Neural cell (in vitro differentiated cells): ENCODE data around the gene CAGE1. TPM values are rescaled to one million over a fixed set of nuclear protein-coding genes. Genes with fewer than 3 reads are reported as not detected.
"Not testable (repeated sequence)": the region's sequence is repeated elsewhere in the genome, so short reads cannot be mapped to it uniquely, and the experiment has no call there.

Experiments used
- H2AFZ ChIP-seq: fragments of 200-600, 300-800 bp; sonication (generic), shearing (Covaris generic); 2 replicates; pipeline ENCODE4 v1.6.0; 2014; ENCODE audit warnings: low read depth, mild to moderate bottlenecking, antibody characterized with exemption, low read length, moderate library complexity
- H3F3A ChIP-seq: fragments of 200-600 bp; shearing (Covaris generic); 2 replicates; pipeline ENCODE4 v1.6.1; 2016; ENCODE audit warnings: mild to moderate bottlenecking, moderate library complexity, mixed read lengths, antibody characterized with exemption, low read length; ENCODE audit not compliant: insufficient read depth, poor library complexity, severe bottlenecking
- H3K27ac ChIP-seq: fragments of 200-600, 300-800 bp; sonication (generic), shearing (Covaris generic); 2 replicates; pipeline ENCODE4 v1.5.1; 2014; ENCODE audit warnings: mild to moderate bottlenecking, low read length, moderate library complexity
- H3K27me3 ChIP-seq: fragments of 300-800, 200-600 bp; sonication (generic), shearing (Covaris generic); 2 replicates; pipeline ENCODE4 v1.6.0; 2014; ENCODE audit warnings: mild to moderate bottlenecking, low read depth, low read length, moderate library complexity; ENCODE audit not compliant: insufficient read depth
- H3K36me3 ChIP-seq: fragments of 300-800, 200-600 bp; sonication (generic), shearing (Covaris generic); 2 replicates; pipeline ENCODE4 v1.5.1; 2014; ENCODE audit warnings: mild to moderate bottlenecking, antibody characterized with exemption, low read length, moderate library complexity; ENCODE audit not compliant: insufficient read depth
- H3K4me2 ChIP-seq: fragments of 300-800, 200-600 bp; sonication (generic), shearing (Covaris generic); 2 replicates; pipeline ENCODE4 v1.6.0; 2014; ENCODE audit warnings: mild to moderate bottlenecking, low read length
- H3K4me3 ChIP-seq: fragments of 300-800, 200-600 bp; sonication (generic), shearing (Covaris generic); 2 replicates; pipeline ENCODE4 v1.5.1; 2014; ENCODE audit warnings: mild to moderate bottlenecking, low read length, moderate library complexity
- H3K79me2 ChIP-seq: fragments of 200-600 bp; shearing (Covaris generic); replicated peaks from 2 replicates; pipeline ENCODE4 v1.6.0; 2014; ENCODE audit warnings: mild to moderate bottlenecking, low read length, moderate library complexity; ENCODE audit not compliant: insufficient read depth
- H3K9ac ChIP-seq: fragments of 300-800, 200-600 bp; sonication (generic), shearing (Covaris generic); 2 replicates; pipeline ENCODE4 v1.6.1; 2016; ENCODE audit warnings: mild to moderate bottlenecking, low read length, mixed read lengths
- H3K9me2 ChIP-seq: fragments of 200-600 bp; shearing (Covaris generic); 2 replicates; pipeline ENCODE4 v1.6.1; 2016; ENCODE audit warnings: mild to moderate bottlenecking, low read length, mixed read lengths; ENCODE audit not compliant: insufficient read depth
- H3K9me3 ChIP-seq: fragments of 200-600, 300-800 bp; sonication (generic), shearing (Covaris generic); 2 replicates; pipeline ENCODE4 v1.6.1; 2016; ENCODE audit warnings: mild to moderate bottlenecking, mixed run types, low read length, moderate library complexity, mixed read lengths
- H4K20me1 ChIP-seq: fragments of 200-600 bp; shearing (Covaris generic); 2 replicates; pipeline ENCODE4 v1.6.1; 2016; ENCODE audit warnings: mild to moderate bottlenecking, mixed run types; ENCODE audit not compliant: insufficient read depth
- CTCF ChIP-seq: fragments of 450-650 bp; IDR thresholded peaks from 2 replicates; pipeline ENCODE4 v1.5.1; 2014; ENCODE audit warnings: antibody characterized with exemption, mild to moderate bottlenecking, moderate library complexity; ENCODE audit not compliant: poor library complexity, severe bottlenecking
- EP300 ChIP-seq: fragments of 450-650 bp; conservative IDR thresholded peaks from 2 replicates; pipeline ENCODE4 v1.6.1; 2014; ENCODE audit warnings: antibody characterized with exemption, mild to moderate bottlenecking, moderate library complexity; ENCODE audit not compliant: poor library complexity, severe bottlenecking
- EZH2 ChIP-seq: fragments of 200-600, 300-800 bp; shearing (Covaris generic), sonication (generic); IDR thresholded peaks from 2 replicates; pipeline ENCODE4 v1.6.1; 2014; ENCODE audit warnings: antibody characterized with exemption, low read length, borderline replicate concordance, mild to moderate bottlenecking; ENCODE audit not compliant: insufficient read depth, poor library complexity, severe bottlenecking
- MXI1 ChIP-seq: fragments of 450-650 bp; conservative IDR thresholded peaks from 2 replicates; pipeline ENCODE4 v1.6.1; 2014; ENCODE audit warnings: antibody characterized with exemption, mild to moderate bottlenecking; ENCODE audit not compliant: poor library complexity, severe bottlenecking
- POLR2AphosphoS5 ChIP-seq: IDR thresholded peaks from 2 replicates; pipeline ENCODE4 v1.6.1; 2012
- RAD21 ChIP-seq: fragments of 450-650 bp; conservative IDR thresholded peaks from 2 replicates; pipeline ENCODE4 v1.6.1; 2014; ENCODE audit warnings: antibody characterized with exemption, mild to moderate bottlenecking, moderate library complexity
- REST ChIP-seq: IDR thresholded peaks from 2 replicates; pipeline ENCODE4 v1.6.1; 2012; ENCODE audit warnings: borderline replicate concordance
- SMC3 ChIP-seq: fragments of 450-650 bp; conservative IDR thresholded peaks from 2 replicates; pipeline ENCODE4 v1.6.1; 2014; ENCODE audit warnings: antibody characterized with exemption, mild to moderate bottlenecking, moderate library complexity; ENCODE audit not compliant: poor library complexity
- TAF1 ChIP-seq: IDR thresholded peaks from 2 replicates; pipeline ENCODE4 v1.6.1; 2012; ENCODE audit warnings: low read depth
- polyA plus RNA-seq: library from polyadenylated mRNA; depleted of rRNA; stranded (reverse); fragments of >200 nt; gene quantifications from 2 replicates; pipeline ENCODE4 v1.2.3, GENCODE V29; 2014

The CAGE1 gene
- polyA plus RNA-seq, 1 donor from 2014 or later = not detected

- Histone ChIP-seq H3K9me2 (no peaks in the 10 kb centered on the region), H3K36me3 (no peaks in the 10 kb centered on the region), H3K9ac (no peak overlapping the region), H3K4me3 (no peak overlapping the region), H3F3A (no peaks in the 10 kb centered on the region), H2AFZ (no peak overlapping the region), H4K20me1 (no peaks in the 10 kb centered on the region), H3K27ac (no peak overlapping the region), H3K79me2 (no peaks in the 10 kb centered on the region), H3K9me3 (no peaks in the 10 kb centered on the region), H3K27me3 (no peaks in the 10 kb centered on the region), H3K4me2 (no peak overlapping the region)
- TF ChIP-seq REST (no peak), MXI1 (no peak), EP300 (no peak), RAD21 (no peak), TAF1 (no peak), POLR2AphosphoS5 (no peak), SMC3 (no peak), CTCF (no peak), EZH2 (no peak)
Measured at GRCh38 chr6:7373739-7374138, 15.8 kb downstream of the CAGE1 start.

- H3K27me3 ChIP-seq = no peaks in the 10 kb centered on the region
- TF ChIP-seq MXI1 = no peak
- no peak for TF ChIP-seq TAF1
- no peak for TF ChIP-seq RAD21
- TF ChIP-seq REST = no peak
- no peak for TF ChIP-seq POLR2AphosphoS5
- no peaks in the 10 kb centered on the region for H3F3A ChIP-seq
- H2AFZ ChIP-seq = no peak overlapping the region
- H3K79me2 ChIP-seq = no peaks in the 10 kb centered on the region
- no peaks in the 10 kb centered on the region for H3K9me3 ChIP-seq
- no peak overlapping the region for H3K27ac ChIP-seq
- no peak overlapping the region for H3K4me2 ChIP-seq
- H3K9me2 ChIP-seq = no peaks in the 10 kb centered on the region
- no peaks in the 10 kb centered on the region for H3K36me3 ChIP-seq
- H3K4me3 ChIP-seq = no peak overlapping the region
- no peak overlapping the region for H3K9ac ChIP-seq
- no peaks in the 10 kb centered on the region for H4K20me1 ChIP-seq
Measured at GRCh38 chr6:7367408-7367807, 22.1 kb downstream of the CAGE1 start.

- not testable (repeated sequence) for H3K79me2 ChIP-seq, H4K20me1 ChIP-seq, H3K27ac ChIP-seq, H3K9ac ChIP-seq, H3K9me3 ChIP-seq, H3F3A ChIP-seq, H3K27me3 ChIP-seq, H3K4me3 ChIP-seq, H3K36me3 ChIP-seq, H3K4me2 ChIP-seq, H2AFZ ChIP-seq, H3K9me2 ChIP-seq
Measured at GRCh38 chr6:7351916-7352315, 37.6 kb downstream of the CAGE1 start.

GRCh38 chr6:7350591-7350990 is 39.0 kb downstream of the CAGE1 start:
- not testable (repeated sequence) for H3K36me3 ChIP-seq, H4K20me1 ChIP-seq, H3K9me3 ChIP-seq, H3F3A ChIP-seq, H2AFZ ChIP-seq, H3K4me2 ChIP-seq, H3K4me3 ChIP-seq, H3K79me2 ChIP-seq, H3K27ac ChIP-seq, H3K27me3 ChIP-seq, H3K9ac ChIP-seq, H3K9me2 ChIP-seq
